PC-9 (cell line): ENCODE data around the gene PARP4. TPM values are rescaled to one million over a fixed set of nuclear protein-coding genes. Genes with fewer than 3 reads are reported as not detected.

Experiments
- BruUV-seq: library from RNA; stranded (reverse); fragments of 400-500 nt; replicated peaks from 2 replicates; lab custom pipeline; 2021; lab: Mats Ljungman, UMichigan
- CTCF ChIA-PET: fragments of 300-600 bp; sonication (Branson Sonifier 250); formaldehyde crosslinking; loops from one replicate; lab custom pipeline; 2022; ENCODE audit warnings: antibody characterized with exemption; lab: Charles Lee
- POLR2A ChIA-PET: fragments of 300-600 bp; sonication (Branson Sonifier 250); formaldehyde crosslinking; loops from one replicate; lab custom pipeline; 2022; ENCODE audit warnings: antibody characterized with exemption; ENCODE audit not compliant: unreplicated experiment; lab: Charles Lee
- DNase-seq, 2 experiments: peaks; one replicate each; pipeline versions ENCODE4 v3.0.0 to v3.0.0-alpha.2; 2015 to 2022; ENCODE audit warnings: mixed read lengths in 1 of 2
- H2AFZ ChIP-seq: fragments of 200-600 bp; sonication (generic); 2 replicates; pipeline ENCODE4 v1.8.1; 2017; ENCODE audit warnings: antibody characterized with exemption
- H3F3A ChIP-seq: fragments of 200-600 bp; sonication (generic); 2 replicates; pipeline ENCODE4 v1.8.1; 2017; ENCODE audit warnings: antibody characterized with exemption, mild to moderate bottlenecking, low read depth; ENCODE audit not compliant: insufficient read depth
- H3K27ac ChIP-seq: fragments of 200-600 bp; sonication (generic); 2 replicates; pipeline ENCODE4 v1.6.1; 2016; ENCODE audit warnings: mixed run types
- H3K27me3 ChIP-seq: fragments of 200-600 bp; sonication (generic); 2 replicates; pipeline ENCODE4 v1.6.1; 2016; ENCODE audit warnings: low read depth, mixed run types; ENCODE audit not compliant: insufficient read depth
- H3K36me3 ChIP-seq: fragments of 200-600 bp; sonication (generic); 2 replicates; pipeline ENCODE4 v1.6.1; 2016; ENCODE audit warnings: low read depth, mixed run types
- H3K4me1 ChIP-seq: fragments of 200-600 bp; sonication (generic); replicated peaks from 2 replicates; pipeline ENCODE4 v1.6.1; 2016; ENCODE audit warnings: mixed run types; ENCODE audit not compliant: insufficient read depth
- H3K4me2 ChIP-seq: fragments of 200-600 bp; sonication (generic); 2 replicates; pipeline ENCODE4 v1.6.1; 2017; ENCODE audit warnings: mixed run types
- H3K4me3 ChIP-seq: fragments of 200-600 bp; sonication (generic); 2 replicates; pipeline ENCODE4 v1.6.1; 2016; ENCODE audit warnings: mixed run types
- H3K79me2 ChIP-seq: fragments of 200-600 bp; sonication (generic); 2 replicates; pipeline ENCODE4 v1.6.1; 2017; ENCODE audit warnings: low read depth, mixed run types
- H3K9me2 ChIP-seq: fragments of 200-600 bp; sonication (generic); 2 replicates; pipeline ENCODE4 v1.8.1; 2017; ENCODE audit warnings: mild to moderate bottlenecking; ENCODE audit not compliant: insufficient read depth
- H3K9me3 ChIP-seq: fragments of 200-600 bp; sonication (generic); 2 replicates; pipeline ENCODE4 v1.8.1; 2016; ENCODE audit warnings: low read depth; ENCODE audit not compliant: insufficient read depth
- H4K20me1 ChIP-seq: fragments of 200-600 bp; sonication (generic); 2 replicates; pipeline ENCODE4 v1.8.1; 2017; ENCODE audit not compliant: insufficient read depth
- EZH2 ChIP-seq: fragments of 200-600 bp; sonication (generic); IDR thresholded peaks from 2 replicates; pipeline ENCODE4 v1.8.0; 2017; ENCODE audit warnings: antibody characterized with exemption, low read depth
- intact Hi-C: fragments of 100-400 bp; cut with micrococcal nuclease; formaldehyde crosslinking; loops from one replicate; pipeline ENCODE4 v1.10.0; 2022; ENCODE audit not compliant: unreplicated experiment
- total RNA-seq: library from RNA; stranded (reverse); gene quantifications from 2 replicates; pipeline ENCODE4 v1.2.3, GENCODE V29; 2021
- TF ChIP-seq, protein P1 (sequence below): fragments of 200-600 bp; sonication (generic); conservative IDR thresholded peaks from 2 replicates; pipeline ENCODE4 v1.6.1; 2017; ENCODE audit warnings: mixed run types, antibody characterized with exemption, mild to moderate bottlenecking, moderate library complexity

Gene PARP4
- total RNA-seq, 1 experiment from 2014 or later: 80.6 TPM

DNA sequence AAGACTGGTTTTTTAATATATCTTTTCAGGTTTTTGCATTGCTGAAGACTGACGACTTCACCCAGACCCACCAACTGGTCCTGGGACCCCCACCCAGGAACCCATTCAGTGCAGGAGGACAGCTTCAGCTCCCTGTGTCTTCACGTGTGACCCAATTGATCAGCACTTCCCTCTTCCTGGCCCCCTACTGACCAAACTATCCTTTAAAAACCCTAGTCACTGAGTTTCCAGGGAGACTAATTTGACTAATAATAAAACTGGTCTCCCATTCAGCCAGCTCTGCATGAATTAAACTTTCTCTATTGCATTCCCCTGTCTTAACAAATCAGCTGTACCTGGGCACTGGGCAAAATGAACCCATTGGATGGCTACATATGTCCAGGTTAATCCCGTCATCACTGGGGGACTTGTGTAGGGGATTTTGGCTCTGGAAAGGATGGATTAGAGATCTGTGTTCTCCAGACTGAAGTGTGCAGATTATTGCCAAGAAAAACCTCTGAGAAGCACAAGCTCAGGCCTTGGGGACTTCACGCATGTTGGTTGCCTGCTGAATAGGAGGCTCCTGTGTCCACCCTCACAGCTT lies 16.3 kb upstream of the PARP4 start:
- Histone ChIP-seq H3K9me3 (no peaks in the 10 kb centered on the region), H3K79me2 (no peaks in the 10 kb centered on the region), H3K4me2 (no peak overlapping the region), H2AFZ (no peak overlapping the region), H3K36me3 (no peaks in the 10 kb centered on the region), H3K9me2 (no peaks in the 10 kb centered on the region), H4K20me1 (0 out of 2 replicates have a peak, but pooled peaks cover 3% of the 10 kb centered on the region), H3K27ac (no peak overlapping the region), H3K4me3 (no peak overlapping the region), H3F3A (no peaks in the 10 kb centered on the region), H3K27me3 (no peaks in the 10 kb centered on the region), H3K4me1 (no peaks in the 10 kb centered on the region)
- POLR2A ChIA-PET: interaction anchor here (0.6 kb wide), 1 partner anchor 198 kb away, joined by 3 read pairs; no protein-coding TSS in a partner anchor
- no TSS peak for BruUV-seq
- no peak for DNase-seq
- intact Hi-C loops: no loop called here
- no peak for TF ChIP-seq EZH2
- TF ChIP-seq, protein P1, sequence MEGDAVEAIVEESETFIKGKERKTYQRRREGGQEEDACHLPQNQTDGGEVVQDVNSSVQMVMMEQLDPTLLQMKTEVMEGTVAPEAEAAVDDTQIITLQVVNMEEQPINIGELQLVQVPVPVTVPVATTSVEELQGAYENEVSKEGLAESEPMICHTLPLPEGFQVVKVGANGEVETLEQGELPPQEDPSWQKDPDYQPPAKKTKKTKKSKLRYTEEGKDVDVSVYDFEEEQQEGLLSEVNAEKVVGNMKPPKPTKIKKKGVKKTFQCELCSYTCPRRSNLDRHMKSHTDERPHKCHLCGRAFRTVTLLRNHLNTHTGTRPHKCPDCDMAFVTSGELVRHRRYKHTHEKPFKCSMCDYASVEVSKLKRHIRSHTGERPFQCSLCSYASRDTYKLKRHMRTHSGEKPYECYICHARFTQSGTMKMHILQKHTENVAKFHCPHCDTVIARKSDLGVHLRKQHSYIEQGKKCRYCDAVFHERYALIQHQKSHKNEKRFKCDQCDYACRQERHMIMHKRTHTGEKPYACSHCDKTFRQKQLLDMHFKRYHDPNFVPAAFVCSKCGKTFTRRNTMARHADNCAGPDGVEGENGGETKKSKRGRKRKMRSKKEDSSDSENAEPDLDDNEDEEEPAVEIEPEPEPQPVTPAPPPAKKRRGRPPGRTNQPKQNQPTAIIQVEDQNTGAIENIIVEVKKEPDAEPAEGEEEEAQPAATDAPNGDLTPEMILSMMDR: no peak
- CTCF ChIA-PET: no interaction called here

DNA sequence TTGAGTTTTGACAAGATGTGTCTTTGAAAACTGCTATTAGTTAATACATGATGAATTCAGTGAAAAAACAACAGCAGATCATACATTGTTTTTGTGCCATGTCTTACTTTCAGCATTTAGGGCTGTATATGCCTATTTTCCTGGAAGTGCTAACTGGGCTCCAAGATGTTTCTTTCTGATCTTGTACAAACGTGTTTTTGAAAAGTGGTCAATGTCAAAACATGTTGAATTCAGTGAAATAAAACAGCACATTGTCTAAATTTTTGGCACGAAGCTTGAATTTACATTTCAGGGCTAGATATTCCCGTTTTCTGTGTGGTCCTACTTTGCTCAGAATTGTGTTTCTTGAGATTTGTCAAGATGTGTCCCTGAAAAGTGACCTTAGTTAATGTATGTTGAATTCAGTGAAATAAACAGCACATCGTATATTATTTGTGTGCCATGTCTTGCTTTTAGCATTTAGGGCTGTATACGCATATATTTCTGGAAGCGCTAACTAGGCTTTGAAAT lies 14.7 kb upstream of the PARP4 start:
- no peaks in the 10 kb centered on the region for H3K27me3 ChIP-seq
- intact Hi-C loops: no loop called here
- no peak overlapping the region for H3K27ac ChIP-seq
- H3K4me1 ChIP-seq: no peaks in the 10 kb centered on the region
- TF ChIP-seq, protein P1: no peak
- ChIA-PET CTCF (no interaction called here), POLR2A (interaction anchor here (0.6 kb wide), 1 partner anchor 116 kb away, joined by 3 read pairs; no protein-coding TSS in a partner anchor)
- H3K4me3 ChIP-seq: no peak overlapping the region
- no peak for DNase-seq
- no peak overlapping the region for H3K4me2 ChIP-seq
- no peaks in the 10 kb centered on the region for H3K9me3 ChIP-seq
- H4K20me1 ChIP-seq: 0 out of 2 replicates have a peak, but pooled peaks cover 3% of the 10 kb centered on the region
- H2AFZ ChIP-seq: no peak overlapping the region
- no peaks in the 10 kb centered on the region for H3K79me2 ChIP-seq
- H3K9me2 ChIP-seq: no peaks in the 10 kb centered on the region
- no peaks in the 10 kb centered on the region for H3F3A ChIP-seq
- BruUV-seq: no TSS peak
- H3K36me3 ChIP-seq: no peaks in the 10 kb centered on the region

DNA sequence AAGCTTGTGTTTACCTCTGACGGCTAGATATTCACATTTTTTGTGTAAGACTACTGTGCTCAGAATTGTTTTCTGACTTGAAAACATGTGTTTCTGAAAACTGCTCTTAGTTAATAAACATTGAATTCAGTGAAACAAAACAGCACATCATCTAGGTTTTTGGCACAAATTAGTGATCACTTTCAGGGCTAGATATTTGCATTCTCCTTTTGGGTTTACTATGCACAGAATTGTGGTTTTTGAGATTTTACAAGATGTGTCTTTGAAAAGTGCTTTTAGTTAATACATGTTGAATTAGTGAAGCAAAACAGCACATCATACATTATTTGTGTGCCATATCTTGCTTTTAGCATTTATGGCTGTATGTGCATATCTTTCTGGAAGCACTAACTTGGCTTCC lies 8.2 kb upstream of the PARP4 start:
- no peak for DNase-seq
- TF ChIP-seq, protein P1: no peak
- ChIA-PET CTCF (no interaction called here), POLR2A (no interaction called here)
- H3K27ac ChIP-seq: no peak overlapping the region
- H3K4me2 ChIP-seq: no peak overlapping the region
- H3K36me3 ChIP-seq: no peaks in the 10 kb centered on the region
- H3K27me3 ChIP-seq: no peaks in the 10 kb centered on the region
- no peaks in the 10 kb centered on the region for H4K20me1 ChIP-seq
- no peaks in the 10 kb centered on the region for H3K9me2 ChIP-seq
- no peaks in the 10 kb centered on the region; the same call in 1 of the 2 replicates for H3K9me3 ChIP-seq
- no peaks in the 10 kb centered on the region for H3F3A ChIP-seq
- BruUV-seq: no TSS peak
- no peak overlapping the region for H2AFZ ChIP-seq
- no peak overlapping the region for H3K4me3 ChIP-seq
- intact Hi-C loops: no loop called here
- H3K4me1 ChIP-seq: no peaks in the 10 kb centered on the region
- no peaks in the 10 kb centered on the region for H3K79me2 ChIP-seq
